K562 (cell line): ENCODE measurements around the gene DIS3L2. TPM values are rescaled to one million over a fixed set of nuclear protein-coding genes. Genes with fewer than 3 reads are reported as not detected.
A peak's percentile ranks its signal among the peaks of the same experiment; 100 is the strongest.
"Not testable (repeated sequence)": the region's sequence is repeated elsewhere in the genome, so short reads cannot be mapped to it uniquely, and the experiment has no call there.

ENCODE experiments used
- ATAC-seq: fragments of 200-7000 bp; cut with Tn5 transposase; 3 replicates; pipeline ENCODE4 v1.9.1; 2020; ENCODE audit warnings: moderate library complexity
- BruUV-seq: library from RNA; stranded (reverse); fragments of 400-500 nt; replicated peaks from 2 replicates; lab custom pipeline; 2021; lab: Mats Ljungman, UMichigan
- CTCF ChIA-PET: fragments of 300-600 bp; formaldehyde crosslinking; extraction: SDS; loops from one replicate; lab custom pipeline; 2021; ENCODE audit warnings: low intra/inter-chr PET ratio; lab: Yijun Ruan, JAX
- POLR2A ChIA-PET: fragments of 300-600, 350-650 bp; sonication (Branson Sonifier 250); formaldehyde crosslinking; extraction: SDS; loops from one replicate; lab custom pipeline; 2021; ENCODE audit warnings: antibody characterized with exemption, inconsistent platforms; lab: Yijun Ruan, JAX
- DNase-seq, 4 experiments: peaks; one replicate each; pipeline versions ENCODE4 v3.0.0 to v3.0.0-alpha.2; 2011 to 2018; ENCODE audit warnings: low spot score in 3 of 4, mixed read lengths in 3 of 4; ENCODE audit errors: extremely low read depth in 1 of 4
- FAIRE-seq: peaks from 2 replicates; lab custom pipeline; 2011; peaks lifted over from hg19 to GRCh38; lab: Jason Lieb, UNC
- H2AFZ ChIP-seq: 2 replicates; pipeline ENCODE4 v1.6.0; 2011; ENCODE audit warnings: low read depth, low read length, control low read depth, inconsistent platforms
- H3K27ac ChIP-seq: fragments of 200-600 bp; 3 replicates; pipeline ENCODE4 v1.8.0; 2011; ENCODE audit warnings: low read depth, mild to moderate bottlenecking, control low read depth, inconsistent platforms, low read length, moderate library complexity, mixed read lengths; ENCODE audit errors: extremely low read depth
- H3K27me3 ChIP-seq, 2 experiments: fragments of 300-600 bp in 1 of 2; 2 replicates in 1 of 2; 3 replicates in 1 of 2; pipeline versions ENCODE4 v1.6.0 to v1.8.0; 2011; ENCODE audit warnings: inconsistent platforms in 2 of 2, low read length in 2 of 2, mild to moderate bottlenecking in 1 of 2, mixed read lengths in 1 of 2, moderate library complexity in 1 of 2; ENCODE audit not compliant: control insufficient read depth in 2 of 2, insufficient read depth in 2 of 2
- H3K36me3 ChIP-seq: fragments of 300-600 bp; 3 replicates; pipeline ENCODE4 v1.8.0; 2011; ENCODE audit warnings: mild to moderate bottlenecking, low read length, inconsistent platforms; ENCODE audit not compliant: control insufficient read depth, insufficient read depth
- H3K4me1 ChIP-seq, 2 experiments: fragments of 200-600 bp in 1 of 2; replicated peaks in 1 of 2; 2 replicates in 1 of 2; 3 replicates in 1 of 2; pipeline versions ENCODE4 v1.5.1 to v1.8.0; 2011; ENCODE audit warnings: inconsistent platforms in 2 of 2, low read length in 2 of 2, mild to moderate bottlenecking in 1 of 2, mixed read lengths in 1 of 2, moderate library complexity in 1 of 2; ENCODE audit not compliant: control insufficient read depth in 2 of 2, insufficient read depth in 2 of 2
- H3K4me2 ChIP-seq: 2 replicates; pipeline ENCODE4 v1.6.1; 2011; ENCODE audit warnings: low read length, control low read depth, inconsistent platforms, mixed read lengths; ENCODE audit not compliant: insufficient read depth
- H3K4me3 ChIP-seq: fragments of 200-600 bp; sonication (generic), shearing (Covaris generic); 2 replicates; pipeline ENCODE4 v1.5.1; 2016; ENCODE audit warnings: control low read depth, inconsistent platforms
- H3K79me2 ChIP-seq: fragments of 200-600 bp; 3 replicates; pipeline ENCODE4 v1.8.0; 2011; ENCODE audit warnings: low read length, inconsistent platforms; ENCODE audit not compliant: control insufficient read depth, insufficient read depth
- H3K9ac ChIP-seq, 2 experiments: 2 replicates each; pipeline versions ENCODE4 v1.6.0 to v1.6.1; 2011; ENCODE audit warnings: low read depth in 2 of 2, low read length in 2 of 2, control low read depth in 1 of 2, inconsistent platforms in 1 of 2, mild to moderate bottlenecking in 1 of 2, mixed read lengths in 1 of 2; ENCODE audit not compliant: insufficient read depth in 1 of 2
- H3K9me1 ChIP-seq: one replicate; pipeline ENCODE4 v1.6.0; 2011; ENCODE audit warnings: inconsistent platforms, mild to moderate bottlenecking, low read length, moderate library complexity; ENCODE audit not compliant: control insufficient read depth, insufficient read depth
- H3K9me3 ChIP-seq: replicated peaks from 2 replicates; pipeline ENCODE4 v1.5.1; 2011; ENCODE audit warnings: low read depth, low read length, inconsistent platforms; ENCODE audit not compliant: control insufficient read depth, insufficient read depth
- H4K20me1 ChIP-seq: replicated peaks from 2 replicates; pipeline ENCODE4 v1.6.1; 2011; ENCODE audit warnings: low read length, inconsistent platforms, mixed read lengths; ENCODE audit not compliant: control insufficient read depth, insufficient read depth
- CTCF ChIP-seq, 3 experiments: IDR thresholded peaks in 2 of 3; conservative IDR thresholded peaks in 1 of 3; 2 replicates each; pipeline ENCODE4 v1.5.1; 2011 to 2012; ENCODE audit warnings: low read length in 3 of 3, mild to moderate bottlenecking in 3 of 3, control low read depth in 2 of 3, improper control_type of control experiment in 1 of 3, inconsistent platforms in 1 of 3, low read depth in 1 of 3, mixed read lengths in 1 of 3, moderate library complexity in 1 of 3; ENCODE audit not compliant: insufficient read depth in 2 of 3
- RAD21 ChIP-seq, 2 experiments: fragments of 250-450 bp in 1 of 2; fragments of 450-650 bp in 1 of 2; sonication (Bioruptor Pico) in 1 of 2; formaldehyde crosslinking in 1 of 2; IDR thresholded peaks in 1 of 2; conservative IDR thresholded peaks in 1 of 2; 2 replicates each; pipeline versions ENCODE4 v1.4.0 to v1.8.0; 2020 to 2022; ENCODE audit warnings: mild to moderate bottlenecking in 2 of 2, moderate library complexity in 1 of 2
- TEAD2 ChIP-seq: fragments of 450-650 bp; IDR thresholded peaks from 2 replicates; pipeline ENCODE4 v1.6.1; 2016; ENCODE audit warnings: missing genetic modification characterization, control low read depth, missing compliant biosample characterization
- TFAP4 ChIP-seq: sonication (generic); formaldehyde crosslinking; IDR thresholded peaks from 2 replicates; pipeline ENCODE4 v1.8.0; 2022; ENCODE audit warnings: missing genetic modification reagents, mild to moderate bottlenecking, moderate library complexity, borderline replicate concordance
- WGBS: fragments of 100-300 bp; shearing (Covaris generic); methylation state at CpG from one replicate; pipeline ENCODE4 v1.1.6; 2016; ENCODE audit warnings: low coverage, mixed read lengths; ENCODE audit not compliant: insufficient coverage; ENCODE audit errors: missing lambda C conversion rate; 5-methylcytosine and 5-hydroxymethylcytosine counted together
- in situ Hi-C: fragments of 300-500 bp; cut with MboI; formaldehyde crosslinking; loops from 4 replicates; pipeline ENCODE4 v1.15.0; 2018; ENCODE audit warnings: inconsistent platforms, mixed read lengths
- intact Hi-C: fragments of 100-400 bp; cut with micrococcal nuclease; formaldehyde crosslinking; loops from 2 replicates; pipeline ENCODE4 v1.14.2; 2022
- polyA plus RNA-seq, 8 experiments: library from polyadenylated mRNA; depleted of rRNA in 4 of 8; stranded (reverse) in 5 of 8; unstranded in 3 of 8; fragments of >200 nt; fragmentation: Nextera tagmentation in 2 of 8; fragmentation: Illumina TruSeq in 1 of 8; extraction: Ambion mirVana in 2 of 8; extraction: Trizol in 1 of 8; gene quantifications; 2 replicates each; pipeline versions ENCODE4 v1.2.1 to v1.2.3, GENCODE V29; 2011 to 2014; ENCODE audit warnings: inconsistent platforms in 1 of 8, missing spikeins in 1 of 8
- total RNA-seq, 7 experiments: library from RNA; depleted of rRNA in 6 of 7; stranded (reverse); fragments of >200 nt in 6 of 7; fragmentation: Illumina TruSeq in 2 of 7; extraction: Trizol in 2 of 7; gene quantifications; 2 replicates each; pipeline versions ENCODE4 v1.2.1 to v1.2.3, GENCODE V29; 2011 to 2021; ENCODE audit warnings: low replicate concordance in 1 of 7

Gene DIS3L2
- total and polyA plus RNA-seq, 9 of the 15 experiments (the other 6 are each of a cell fraction or from before 2014, with no cell fraction given) = 1.5 to 19.2 (median 11.2) TPM

- Histone ChIP-seq H3K9ac (no peak overlapping the region), H3K27ac (no peak overlapping the region), H3K9me1 (no peaks in the 10 kb centered on the region), H3K36me3 (no peaks in the 10 kb centered on the region), H2AFZ (no peak overlapping the region), H3K79me2 (no peaks in the 10 kb centered on the region), H3K9me3 (no peaks in the 10 kb centered on the region), H3K4me1 (peaks cover 0 to 6% of the 10 kb centered on the region in 2 experiments; a peak in 1 of 5 replicates), H4K20me1 (no peaks in the 10 kb centered on the region), H3K27me3 (peaks cover 0 to 13% of the 10 kb centered on the region in 2 experiments; a peak in 1 of 5 replicates), H3K4me2 (no peak overlapping the region), H3K4me3 (no peak overlapping the region)
- FAIRE-seq (no peak), ATAC-seq (peak; percentile 94), DNase-seq (peak; percentile 21 to 44 (median 24))
- CTCF ChIA-PET = no interaction called here
- BruUV-seq = no TSS peak
- TF ChIP-seq RAD21 (CRISPR knock-in tag; conservative IDR thresholded peaks at IDR 0.05 in 1 of 2, IDR thresholded peaks at IDR 0.05 in 1 of 2) (peak in 1 of 2 experiments; percentile 49; a peak in 2 of 4 replicates), TEAD2 (tag) (no peak), TFAP4 (CRISPR knock-in tag) (peak; percentile 28; the same call in 1 of the 2 replicates), CTCF (IDR thresholded peaks at IDR 0.05 in 2 of 3, conservative IDR thresholded peaks at IDR 0.05 in 1 of 3; ENCODE audit: insufficient read depth in 2 of 3, low read depth in 1 of 3, low read length in 3 of 3) (peak; percentile 30 to 75 (median 51); a peak in 5 of 6 replicates)
- 13% methylated on average over 12 of the region's 20 CpGs for WGBS
- POLR2A ChIA-PET = interaction anchor here (0.8 kb wide), 1 partner anchor 12 kb away, joined by 3 read pairs; no protein-coding TSS in a partner anchor
- in situ Hi-C loops (no loop called here), intact Hi-C loops (loop anchor here (5.0 kb wide), 1 partner anchor 77 kb away; no protein-coding TSS in a partner anchor)
Observed at GRCh38 chr2:232365621-232366321, 404.3 kb downstream of the DIS3L2 start.

- H3K4me2 ChIP-seq, H4K20me1 ChIP-seq, H3K9me1 ChIP-seq, H3K9ac ChIP-seq, H3K4me1 ChIP-seq, CTCF ChIA-PET, H3K79me2 ChIP-seq, H3K4me3 ChIP-seq, FAIRE-seq, H3K9me3 ChIP-seq, H2AFZ ChIP-seq, H3K36me3 ChIP-seq, BruUV-seq, in situ Hi-C loops, DNase-seq, H3K27ac ChIP-seq, ATAC-seq: not testable (repeated sequence)
- POLR2A ChIA-PET = interaction anchor here (0.8 kb wide), 1 partner anchor 12 kb away, joined by 3 read pairs; no protein-coding TSS in a partner anchor
- H3K27me3 ChIP-seq = peaks cover 0 to 13% of the 10 kb centered on the region in 2 experiments; a peak in 1 of 5 replicates
- WGBS = 0% methylated on average over 2 of the region's 23 CpGs
- intact Hi-C loops = loop anchor here (5.0 kb wide), 1 partner anchor 76 kb away; no protein-coding TSS in a partner anchor
Observed at GRCh38 chr2:232366461-232366860, 404.9 kb downstream of the DIS3L2 start.
